ENCODE measurements around the gene DMD.

Gene DMD

DNA sequence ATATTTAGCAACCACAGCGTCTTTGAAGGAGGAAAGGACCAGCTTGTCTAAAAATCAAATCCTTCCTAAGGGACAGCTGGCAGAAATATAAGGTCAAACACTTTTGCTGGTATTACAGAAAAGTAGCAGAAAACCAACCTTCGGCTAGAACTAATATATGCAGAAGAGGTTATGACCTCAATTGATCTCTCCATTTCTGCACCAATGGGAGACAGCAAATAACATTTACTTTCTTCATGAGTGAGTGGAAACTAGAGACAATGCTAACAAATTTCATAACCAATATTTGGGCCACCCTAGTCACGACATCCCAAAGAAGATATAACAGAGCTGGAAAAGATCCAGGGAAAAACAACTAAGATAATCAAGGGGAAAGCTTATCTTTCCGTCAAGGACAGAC, 1892.5 kb downstream of the DMD start:
- H3K27me3 ChIP-seq (replicated peaks; ENCODE audit: insufficient read depth, low read length): no peaks in the 10 kb centered on the region
- H3K27ac ChIP-seq (ENCODE audit: low read length): no peak overlapping the region
- TF ChIP-seq, protein P1, sequence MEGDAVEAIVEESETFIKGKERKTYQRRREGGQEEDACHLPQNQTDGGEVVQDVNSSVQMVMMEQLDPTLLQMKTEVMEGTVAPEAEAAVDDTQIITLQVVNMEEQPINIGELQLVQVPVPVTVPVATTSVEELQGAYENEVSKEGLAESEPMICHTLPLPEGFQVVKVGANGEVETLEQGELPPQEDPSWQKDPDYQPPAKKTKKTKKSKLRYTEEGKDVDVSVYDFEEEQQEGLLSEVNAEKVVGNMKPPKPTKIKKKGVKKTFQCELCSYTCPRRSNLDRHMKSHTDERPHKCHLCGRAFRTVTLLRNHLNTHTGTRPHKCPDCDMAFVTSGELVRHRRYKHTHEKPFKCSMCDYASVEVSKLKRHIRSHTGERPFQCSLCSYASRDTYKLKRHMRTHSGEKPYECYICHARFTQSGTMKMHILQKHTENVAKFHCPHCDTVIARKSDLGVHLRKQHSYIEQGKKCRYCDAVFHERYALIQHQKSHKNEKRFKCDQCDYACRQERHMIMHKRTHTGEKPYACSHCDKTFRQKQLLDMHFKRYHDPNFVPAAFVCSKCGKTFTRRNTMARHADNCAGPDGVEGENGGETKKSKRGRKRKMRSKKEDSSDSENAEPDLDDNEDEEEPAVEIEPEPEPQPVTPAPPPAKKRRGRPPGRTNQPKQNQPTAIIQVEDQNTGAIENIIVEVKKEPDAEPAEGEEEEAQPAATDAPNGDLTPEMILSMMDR (IDR thresholded peaks at IDR 0.05; ENCODE audit: low read length): no peak
- TF ChIP-seq EZH2phosphoT487 (IDR thresholded peaks at IDR 0.05; ENCODE audit: low read length) (no peak), EZH2 (optimal IDR thresholded peaks at IDR 0.05; ENCODE audit: low read depth, low read length) (no peak)
- no peaks in the 10 kb centered on the region for H3K4me1 ChIP-seq (ENCODE audit: low read length)
- no peak overlapping the region for H2AFZ ChIP-seq (ENCODE audit: low read length)
- H4K20me1 ChIP-seq (ENCODE audit: insufficient read depth, low read length): no peaks in the 10 kb centered on the region
- H3F3A ChIP-seq (ENCODE audit: insufficient read depth, low read length): no peaks in the 10 kb centered on the region; the same call in 1 of the 2 replicates
- H3K79me2 ChIP-seq (ENCODE audit: low read length): no peaks in the 10 kb centered on the region
- no peaks in the 10 kb centered on the region for H3K9me3 ChIP-seq (replicated peaks; ENCODE audit: insufficient read depth, low read length)
- no peaks in the 10 kb centered on the region for H3K36me3 ChIP-seq (replicated peaks; ENCODE audit: insufficient read depth, low read length)
- H3K9me2 ChIP-seq (replicated peaks; ENCODE audit: insufficient read depth, low read length): no peaks in the 10 kb centered on the region
- no peak overlapping the region for H3K9ac ChIP-seq (ENCODE audit: low read length)
- no peak for DNase-seq
- H3K4me3 ChIP-seq (ENCODE audit: low read length): no peak overlapping the region
- no peak overlapping the region for H3K4me2 ChIP-seq (ENCODE audit: low read depth, low read length)

DNA sequence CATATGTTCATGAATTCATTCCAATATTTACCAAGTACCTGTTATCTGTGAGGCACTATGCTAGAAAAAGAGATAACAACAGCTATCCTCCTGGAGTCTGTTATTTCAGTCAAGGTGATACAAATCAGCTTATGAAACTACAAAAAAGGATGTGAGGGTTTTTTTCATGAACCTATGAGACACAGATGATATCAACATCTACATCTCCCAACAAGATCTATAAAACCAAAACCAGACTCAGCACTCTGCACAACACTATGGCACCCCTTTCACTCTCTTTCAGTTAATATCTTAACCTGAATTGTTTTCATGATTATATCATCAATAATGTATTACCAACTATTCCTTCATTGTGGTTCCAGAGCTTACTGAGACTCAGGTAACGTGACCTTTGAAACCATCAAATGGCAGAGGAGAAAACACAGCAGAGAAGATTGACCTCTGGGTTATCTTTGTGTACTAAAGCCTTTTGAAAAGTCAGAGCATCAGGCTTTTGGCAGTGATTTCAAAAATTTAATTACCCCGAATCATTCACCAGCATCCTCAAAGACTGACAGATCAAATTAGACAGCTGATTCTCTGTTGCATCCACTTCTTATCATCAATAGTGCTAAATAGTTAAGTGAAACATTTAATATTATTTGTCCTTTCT, 1894.9 kb downstream of the DMD start:
- H3K4me3 ChIP-seq (ENCODE audit: low read length): no peak overlapping the region
- H3F3A ChIP-seq (ENCODE audit: insufficient read depth, low read length): no peaks in the 10 kb centered on the region
- H3K9ac ChIP-seq (ENCODE audit: low read length): no peak overlapping the region
- TF ChIP-seq EZH2phosphoT487 (IDR thresholded peaks at IDR 0.05; ENCODE audit: low read length): no peak
- TF ChIP-seq, protein P1 (IDR thresholded peaks at IDR 0.05; ENCODE audit: low read length): no peak
- H3K9me3 ChIP-seq (replicated peaks; ENCODE audit: insufficient read depth, low read length): no peaks in the 10 kb centered on the region
- no peaks in the 10 kb centered on the region for H3K36me3 ChIP-seq (replicated peaks; ENCODE audit: insufficient read depth, low read length)
- no peak for DNase-seq
- H3K4me2 ChIP-seq (ENCODE audit: low read depth, low read length): no peak overlapping the region
- no peak overlapping the region for H3K27ac ChIP-seq (ENCODE audit: low read length)
- no peaks in the 10 kb centered on the region for H3K27me3 ChIP-seq (replicated peaks; ENCODE audit: insufficient read depth, low read length)
- no peak overlapping the region for H2AFZ ChIP-seq (ENCODE audit: low read length)
- H3K9me2 ChIP-seq (replicated peaks; ENCODE audit: insufficient read depth, low read length): no peaks in the 10 kb centered on the region
- no peaks in the 10 kb centered on the region for H3K4me1 ChIP-seq (ENCODE audit: low read length)
- no peaks in the 10 kb centered on the region for H3K79me2 ChIP-seq (ENCODE audit: low read length)
- H4K20me1 ChIP-seq (ENCODE audit: insufficient read depth, low read length): no peaks in the 10 kb centered on the region

DNA sequence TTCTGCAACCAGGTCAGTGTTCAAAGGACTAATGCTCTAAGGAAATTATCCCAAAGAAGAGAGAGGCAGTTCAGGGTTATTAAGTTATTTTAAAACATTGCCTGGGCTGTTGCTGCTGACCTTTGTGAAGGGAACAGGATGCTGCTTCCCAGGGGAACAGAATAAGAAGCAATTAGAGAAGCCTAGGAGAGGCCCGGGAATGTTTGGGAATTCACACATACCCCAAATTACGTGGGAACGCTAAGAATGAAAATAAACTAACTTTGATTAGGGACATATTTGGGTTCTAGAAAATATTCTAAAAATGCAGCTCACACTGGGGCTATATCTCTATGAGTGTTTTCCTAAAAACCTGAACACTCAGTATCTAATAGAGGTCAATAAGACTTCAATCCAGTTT, 1896.4 kb downstream of the DMD start:
- no peaks in the 10 kb centered on the region for H3K9me2 ChIP-seq (replicated peaks; ENCODE audit: insufficient read depth, low read length)
- H3K27me3 ChIP-seq (replicated peaks; ENCODE audit: insufficient read depth, low read length): no peaks in the 10 kb centered on the region
- H3K27ac ChIP-seq (ENCODE audit: low read length): no peak overlapping the region
- H3K79me2 ChIP-seq (ENCODE audit: low read length): no peaks in the 10 kb centered on the region
- H3K4me2 ChIP-seq (ENCODE audit: low read depth, low read length): no peak overlapping the region
- no peak for DNase-seq
- no peaks in the 10 kb centered on the region for H3K36me3 ChIP-seq (replicated peaks; ENCODE audit: insufficient read depth, low read length)
- H3K9me3 ChIP-seq (replicated peaks; ENCODE audit: insufficient read depth, low read length): no peaks in the 10 kb centered on the region
- H2AFZ ChIP-seq (ENCODE audit: low read length): no peak overlapping the region
- H4K20me1 ChIP-seq (ENCODE audit: insufficient read depth, low read length): no peaks in the 10 kb centered on the region
- TF ChIP-seq, protein P1 (IDR thresholded peaks at IDR 0.05; ENCODE audit: low read length): no peak
- TF ChIP-seq EZH2phosphoT487 (IDR thresholded peaks at IDR 0.05; ENCODE audit: low read length) (no peak), EZH2 (optimal IDR thresholded peaks at IDR 0.05; ENCODE audit: low read depth, low read length) (no peak)
- no peak overlapping the region for H3K9ac ChIP-seq (ENCODE audit: low read length)
- H3K4me3 ChIP-seq (ENCODE audit: low read length): no peak overlapping the region
- H3F3A ChIP-seq (ENCODE audit: insufficient read depth, low read length): no peaks in the 10 kb centered on the region
- H3K4me1 ChIP-seq (ENCODE audit: low read length): no peaks in the 10 kb centered on the region

All from MM.1S (cell line).